Omental fat pad (tissue), 4 donors: ENCODE results near the gene ESYT2. TPM values are rescaled to one million over a fixed set of nuclear protein-coding genes. Genes with fewer than 3 reads are reported as not detected.

Source experiments
- ATAC-seq: fragments of 150-250 bp; one replicate; pipeline ENCODE4 v1.9.1; 2016; ENCODE audit warnings: mild to moderate bottlenecking, moderate library complexity; ENCODE audit not compliant: low FRiP score
- DNase-seq: peaks from one replicate; pipeline ENCODE4 v3.0.0-alpha.2; 2019; ENCODE audit warnings: low spot score
- CTCF ChIP-seq, 3 donors: fragments of 450-650 bp; IDR thresholded peaks; one replicate each; pipeline ENCODE4 v1.5.1; 2016 to 2017; ENCODE audit warnings: antibody characterized with exemption in 3 of 3, mild to moderate bottlenecking in 3 of 3, moderate library complexity in 2 of 3
- total RNA-seq, 4 donors: library from RNA; depleted of rRNA; stranded (reverse); fragments of >200 nt; gene quantifications; one replicate each; pipeline ENCODE4 v1.1.0, GENCODE V29; 2016

The ESYT2 gene
- total RNA-seq, 4 donors from 2014 or later = 81.9 to 151 (median 112) TPM

GRCh38 chr7:158763454-158764033 is 65.8 kb downstream of the ESYT2 start:
- ATAC-seq (no peak), DNase-seq (no peak)
- TF ChIP-seq CTCF (IDR thresholded peaks at IDR 0.05) = no peak

- TF ChIP-seq CTCF (IDR thresholded peaks at IDR 0.05) = no peak
- ATAC-seq = no peak
- DNase-seq = no peak
Observed at GRCh38 chr7:158761945-158762344, 67.4 kb downstream of the ESYT2 start.

- no peak for ATAC-seq
- no peak for DNase-seq
Observed at GRCh38 chr7:158760936-158761335, 68.4 kb downstream of the ESYT2 start.

GRCh38 chr7:158760445-158760764 is 68.9 kb downstream of the ESYT2 start:
- ATAC-seq (no peak), DNase-seq (no peak)
- no peak for TF ChIP-seq CTCF (IDR thresholded peaks at IDR 0.05)

More at GRCh38 chr7:158760936-158761335, 68.4 kb downstream of the ESYT2 start:
- TF ChIP-seq CTCF (IDR thresholded peaks at IDR 0.05) = no peak

GRCh38 chr7:158759749-158760444 is 69.4 kb downstream of the ESYT2 start:
- no peak for DNase-seq
- no peak for ATAC-seq
- no peak for TF ChIP-seq CTCF (IDR thresholded peaks at IDR 0.05)

- ATAC-seq = no peak
- no peak for TF ChIP-seq CTCF (IDR thresholded peaks at IDR 0.05)
- no peak for DNase-seq
Observed at GRCh38 chr7:158759245-158759614, 70.1 kb downstream of the ESYT2 start.

DNA sequence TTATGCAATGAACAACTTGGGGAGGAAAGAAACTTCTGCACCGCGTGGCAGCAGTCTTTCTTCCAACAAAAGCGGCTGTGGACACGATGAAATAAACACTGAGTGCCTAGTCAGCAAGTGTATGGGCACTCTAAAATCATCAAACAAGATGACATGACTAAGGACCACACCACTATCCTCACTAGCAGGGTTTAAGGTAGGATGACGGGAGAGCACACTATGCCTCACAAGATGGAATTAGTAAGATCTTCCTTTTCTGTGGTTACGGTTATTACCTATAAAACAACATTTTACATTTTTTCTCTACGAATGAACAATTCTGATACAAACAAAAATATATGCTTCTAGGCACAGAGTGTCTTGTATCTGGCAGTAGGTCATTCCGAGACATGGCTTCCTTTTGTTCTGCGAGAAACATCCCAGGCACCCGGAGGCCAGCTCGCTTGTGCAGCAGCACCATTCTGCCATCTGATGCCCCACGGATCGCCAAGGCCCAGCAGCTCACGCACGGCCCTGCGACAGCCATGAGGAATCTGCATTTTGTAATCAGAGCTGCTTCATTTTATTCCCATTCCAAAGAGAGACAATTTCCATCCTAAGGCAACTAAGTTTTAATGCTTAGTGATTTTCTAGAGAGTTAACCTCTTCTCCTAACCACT is 70.6 kb downstream of the ESYT2 start:
- no peak for TF ChIP-seq CTCF (IDR thresholded peaks at IDR 0.05)
- ATAC-seq (no peak), DNase-seq (no peak)
